Measurements from ENCODE around the gene MCL1. TPM values are rescaled to one million over a fixed set of nuclear protein-coding genes. Genes with fewer than 3 reads are reported as not detected.
A peak's percentile ranks its signal among the peaks of the same experiment; 100 is the strongest.

MCL1 gene
- total RNA-seq, 1 donor from 2014 or later: 149 TPM

GRCh38 chr1:150543500-150544143 is 35.8 kb downstream of the MCL1 start:
- DNase-seq (ENCODE audit: low read depth in 2 of 2): no peak

- DNase-seq (ENCODE audit: low read depth in 2 of 2): no peak
Measured at GRCh38 chr1:150537732-150538684, 41.4 kb downstream of the MCL1 start.

GRCh38 chr1:150536836-150537731 is 42.3 kb downstream of the MCL1 start:
- DNase-seq (ENCODE audit: low read depth in 2 of 2): no peak

GRCh38 chr1:150535511-150536287 is 43.7 kb downstream of the MCL1 start:
- DNase-seq (ENCODE audit: low read depth in 2 of 2): no peak

- DNase-seq (ENCODE audit: low read depth in 2 of 2): no peak
Measured at GRCh38 chr1:150534002-150534401, 45.4 kb downstream of the MCL1 start.

- DNase-seq (ENCODE audit: low read depth in 2 of 2): no peak
Measured at GRCh38 chr1:150532860-150533259, 46.5 kb downstream of the MCL1 start.

- no peak for DNase-seq (ENCODE audit: low read depth in 2 of 2)
Measured at GRCh38 chr1:150530491-150531159, 48.8 kb downstream of the MCL1 start.

- DNase-seq (ENCODE audit: low read depth in 2 of 2): peak in 1 of 2 donors; percentile 30
Measured at GRCh38 chr1:150529017-150529416, 50.4 kb downstream of the MCL1 start.

GRCh38 chr1:150528196-150528595 is 51.2 kb downstream of the MCL1 start:
- no peak for DNase-seq (ENCODE audit: low read depth in 2 of 2)

- DNase-seq (ENCODE audit: low read depth in 2 of 2): no peak
Measured at GRCh38 chr1:150525348-150525747, 54.1 kb downstream of the MCL1 start.

Other genes with a start within 250 kb of the MCL1 start
- gene RPRD2, start 215.5 kb downstream of the MCL1 start, total RNA-seq: 7.0 and 8.7 TPM in 2 replicates
- 9.5 and 15.4 TPM in 2 replicates for gene TARS2, start 92.2 kb downstream of the MCL1 start, total RNA-seq
- gene ECM1, start 71.5 kb downstream of the MCL1 start, total RNA-seq: under 0.01 TPM in 2 replicates
- not detected in 2 replicates for gene FALEC, start 63.9 kb downstream of the MCL1 start, total RNA-seq
- 0.13 and 0.25 TPM in 2 replicates for gene ADAMTSL4, start 30.2 kb downstream of the MCL1 start, total RNA-seq
- 78.8 and 95.8 TPM in 2 replicates for gene ENSA, start 50.0 kb upstream of the MCL1 start, total RNA-seq
- 10.7 and 10.9 TPM in 2 replicates for gene GOLPH3L, start 117.5 kb upstream of the MCL1 start, total RNA-seq
- gene HORMAD1, start 141.3 kb upstream of the MCL1 start, total RNA-seq: not detected in 2 replicates
- 27.9 and 51.7 TPM in 2 replicates for gene CTSS, start 186.2 kb upstream of the MCL1 start, total RNA-seq
- 0.51 and 0.63 TPM in 2 replicates for gene CTSK, start 228.7 kb upstream of the MCL1 start, total RNA-seq